Endodermal cell (in vitro differentiated cells): ENCODE data around the gene CHRNA7. TPM values are rescaled to one million over a fixed set of nuclear protein-coding genes. Genes with fewer than 3 reads are reported as not detected.

Experiments used
- DNase-seq: peaks from one replicate; pipeline ENCODE4 v3.0.0-alpha.2; 2017
- H3K27ac ChIP-seq: 2 replicates; pipeline ENCODE4 v1.5.1; 2013; ENCODE audit warnings: mild to moderate bottlenecking, low read depth, low read length, moderate library complexity
- H3K27me3 ChIP-seq: 2 replicates; pipeline ENCODE4 v1.6.1; 2013; ENCODE audit warnings: mild to moderate bottlenecking, low read length, moderate library complexity; ENCODE audit not compliant: insufficient read depth, control insufficient read depth, poor library complexity, severe bottlenecking
- H3K36me3 ChIP-seq: 2 replicates; pipeline ENCODE4 v1.7.0; 2013; ENCODE audit warnings: mild to moderate bottlenecking, low read length, moderate library complexity; ENCODE audit not compliant: control insufficient read depth, insufficient read depth
- H3K4me1 ChIP-seq: one replicate; pipeline ENCODE4 v1.7.0; 2013; ENCODE audit warnings: low read length; ENCODE audit not compliant: control insufficient read depth, insufficient read depth
- H3K4me3 ChIP-seq: 2 replicates; pipeline ENCODE4 v1.5.1; 2013; ENCODE audit warnings: mild to moderate bottlenecking, low read length, moderate library complexity
- H3K9ac ChIP-seq: 2 replicates; pipeline ENCODE4 v1.6.1; 2013; ENCODE audit warnings: mild to moderate bottlenecking, low read length, moderate library complexity; ENCODE audit not compliant: poor library complexity, severe bottlenecking; ENCODE audit errors: extremely low read depth
- H3K9me3 ChIP-seq: 2 replicates; pipeline ENCODE4 v1.6.1; 2013; ENCODE audit warnings: mild to moderate bottlenecking, low read length, moderate library complexity; ENCODE audit not compliant: control insufficient read depth
- H3K27ac Mint-ChIP-seq: 2 replicates; pipeline ENCODE4 v1.8.0; 2020; ENCODE audit warnings: mixed read lengths
- H3K27me3 Mint-ChIP-seq: 2 replicates; pipeline ENCODE4 v1.8.0; 2021; ENCODE audit warnings: mild to moderate bottlenecking, mixed read lengths; ENCODE audit not compliant: insufficient read depth
- H3K36me3 Mint-ChIP-seq: 2 replicates; pipeline ENCODE4 v1.8.0; 2020; ENCODE audit warnings: low read depth, mixed read lengths
- H3K4me1 Mint-ChIP-seq: 2 replicates; pipeline ENCODE4 v1.8.0; 2020; ENCODE audit warnings: mixed read lengths
- H3K4me3 Mint-ChIP-seq: 2 replicates; pipeline ENCODE4 v1.8.0; 2020; ENCODE audit warnings: mild to moderate bottlenecking, moderate library complexity, mixed read lengths
- H3K9me3 Mint-ChIP-seq: 2 replicates; pipeline ENCODE4 v1.8.0; 2020; ENCODE audit warnings: mild to moderate bottlenecking, mixed read lengths
- WGBS, 2 experiments: methylation state at CpG; one replicate each; pipeline versions ENCODE4 v1.1.5 to v1.1.7; 2013; ENCODE audit warnings: missing lambda C conversion rate in 2 of 2, mixed read lengths in 1 of 2; ENCODE audit not compliant: insufficient coverage in 1 of 2, insufficient read length in 1 of 2; 5-methylcytosine and 5-hydroxymethylcytosine counted together
- total RNA-seq, 2 donors: library from RNA; stranded (reverse); fragmentation: NEBNext Ultra II Directional in 1 of 2; extraction: Animal tissue kit (Norgen Biotek cat#: 25700) in 1 of 2; gene quantifications; 2 replicates in 1 of 2; 3 replicates in 1 of 2; pipeline ENCODE4 v1.2.1, GENCODE V29; 2021
- TF ChIP-seq, protein P1 (sequence below): fragments of 200-600 bp; sonication (generic); conservative IDR thresholded peaks from 2 replicates; pipeline ENCODE4 v1.5.0; 2021; ENCODE audit warnings: antibody characterized with exemption, mild to moderate bottlenecking

CHRNA7 gene
- total RNA-seq, 2 donors from 2014 or later = 7.5 to 8.0 TPM

GRCh38 chr15:32123473-32123872, 93.2 kb downstream of the CHRNA7 start:
- H3K4me1 ChIP-seq = no peaks in the 10 kb centered on the region
- no peaks in the 10 kb centered on the region for H3K36me3 ChIP-seq
- no peak overlapping the region for H3K9ac ChIP-seq
- TF ChIP-seq, protein P1, sequence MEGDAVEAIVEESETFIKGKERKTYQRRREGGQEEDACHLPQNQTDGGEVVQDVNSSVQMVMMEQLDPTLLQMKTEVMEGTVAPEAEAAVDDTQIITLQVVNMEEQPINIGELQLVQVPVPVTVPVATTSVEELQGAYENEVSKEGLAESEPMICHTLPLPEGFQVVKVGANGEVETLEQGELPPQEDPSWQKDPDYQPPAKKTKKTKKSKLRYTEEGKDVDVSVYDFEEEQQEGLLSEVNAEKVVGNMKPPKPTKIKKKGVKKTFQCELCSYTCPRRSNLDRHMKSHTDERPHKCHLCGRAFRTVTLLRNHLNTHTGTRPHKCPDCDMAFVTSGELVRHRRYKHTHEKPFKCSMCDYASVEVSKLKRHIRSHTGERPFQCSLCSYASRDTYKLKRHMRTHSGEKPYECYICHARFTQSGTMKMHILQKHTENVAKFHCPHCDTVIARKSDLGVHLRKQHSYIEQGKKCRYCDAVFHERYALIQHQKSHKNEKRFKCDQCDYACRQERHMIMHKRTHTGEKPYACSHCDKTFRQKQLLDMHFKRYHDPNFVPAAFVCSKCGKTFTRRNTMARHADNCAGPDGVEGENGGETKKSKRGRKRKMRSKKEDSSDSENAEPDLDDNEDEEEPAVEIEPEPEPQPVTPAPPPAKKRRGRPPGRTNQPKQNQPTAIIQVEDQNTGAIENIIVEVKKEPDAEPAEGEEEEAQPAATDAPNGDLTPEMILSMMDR = no peak
- Mint-ChIP-seq H3K36me3 (no peaks in the 10 kb centered on the region), H3K27me3 (no peaks in the 10 kb centered on the region), H3K4me1 (peaks cover 17% of the 10 kb centered on the region), H3K27ac (no peak overlapping the region), H3K9me3 (no peaks in the 10 kb centered on the region), H3K4me3 (no peak overlapping the region)
- DNase-seq = no peak
- H3K27ac ChIP-seq = no peak overlapping the region
- H3K27me3 ChIP-seq = no peaks in the 10 kb centered on the region
- WGBS, 2 experiments = 83 to 100% methylated on average over 2 to 3 of the region's 3 CpGs
- H3K4me3 ChIP-seq = no peak overlapping the region
- no peaks in the 10 kb centered on the region for H3K9me3 ChIP-seq

DNA sequence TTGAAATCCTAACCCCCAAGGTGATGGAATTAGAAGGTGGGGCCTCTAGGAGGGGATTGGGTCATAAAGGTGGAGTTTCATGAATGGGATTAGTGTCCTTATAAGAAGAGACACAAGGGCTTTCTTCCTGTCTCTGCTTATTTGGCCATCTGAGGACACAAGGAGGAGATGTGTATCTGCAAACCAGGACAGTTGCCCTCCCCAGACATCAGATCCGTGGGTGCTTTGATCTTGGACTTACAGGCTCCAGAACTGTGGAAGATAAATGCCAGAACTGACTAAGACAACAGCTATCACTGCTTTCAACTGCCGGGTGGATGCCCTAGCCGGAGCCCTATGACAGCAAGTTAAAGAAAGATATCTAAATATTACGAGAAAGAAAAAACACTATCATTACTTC, 94.4 kb downstream of the CHRNA7 start:
- Mint-ChIP-seq H3K4me3 (no peak overlapping the region), H3K9me3 (no peaks in the 10 kb centered on the region), H3K4me1 (peaks cover 17% of the 10 kb centered on the region), H3K27ac (no peak overlapping the region), H3K27me3 (no peaks in the 10 kb centered on the region), H3K36me3 (no peaks in the 10 kb centered on the region)
- Histone ChIP-seq H3K9me3 (no peaks in the 10 kb centered on the region), H3K36me3 (no peaks in the 10 kb centered on the region), H3K27ac (no peak overlapping the region), H3K27me3 (no peaks in the 10 kb centered on the region), H3K4me1 (no peaks in the 10 kb centered on the region), H3K9ac (no peak overlapping the region), H3K4me3 (no peak overlapping the region)
- WGBS, 2 experiments = 60 to 91% methylated on average over 1 to 4 of the region's 4 CpGs
- no peak for DNase-seq
- TF ChIP-seq, protein P1 = no peak

GRCh38 chr15:32125595-32125994, 95.3 kb downstream of the CHRNA7 start:
- H3K4me3 ChIP-seq = no peak overlapping the region
- Mint-ChIP-seq H3K4me3 (no peak overlapping the region), H3K9me3 (no peaks in the 10 kb centered on the region), H3K27me3 (no peaks in the 10 kb centered on the region), H3K36me3 (no peaks in the 10 kb centered on the region), H3K4me1 (peaks cover 17% of the 10 kb centered on the region), H3K27ac (no peak overlapping the region)
- H3K36me3 ChIP-seq = no peaks in the 10 kb centered on the region
- WGBS, 2 experiments = 84 to 87% methylated on average over 2 to 3 of the region's 3 CpGs
- DNase-seq = peak; percentile 72
- TF ChIP-seq, protein P1 = no peak
- H3K9me3 ChIP-seq = no peaks in the 10 kb centered on the region
- H3K27me3 ChIP-seq = no peaks in the 10 kb centered on the region
- H3K4me1 ChIP-seq = no peaks in the 10 kb centered on the region
- H3K9ac ChIP-seq = no peak overlapping the region
- peak overlapping the region; percentile 76 for H3K27ac ChIP-seq
